GM20431 (cell line): ENCODE data around the gene GUK1.
"Not testable (repeated sequence)": the region's sequence is repeated elsewhere in the genome, so short reads cannot be mapped to it uniquely, and the experiment has no call there.

Source experiments
- in situ Hi-C: fragments of 300-500 bp; cut with MseI, MboI; formaldehyde crosslinking; loops from one replicate; pipeline ENCODE4 v1.15.0; 2020; ENCODE audit warnings: low sequenced_read_pairs; ENCODE audit not compliant: unreplicated experiment

GUK1 gene

DNA sequence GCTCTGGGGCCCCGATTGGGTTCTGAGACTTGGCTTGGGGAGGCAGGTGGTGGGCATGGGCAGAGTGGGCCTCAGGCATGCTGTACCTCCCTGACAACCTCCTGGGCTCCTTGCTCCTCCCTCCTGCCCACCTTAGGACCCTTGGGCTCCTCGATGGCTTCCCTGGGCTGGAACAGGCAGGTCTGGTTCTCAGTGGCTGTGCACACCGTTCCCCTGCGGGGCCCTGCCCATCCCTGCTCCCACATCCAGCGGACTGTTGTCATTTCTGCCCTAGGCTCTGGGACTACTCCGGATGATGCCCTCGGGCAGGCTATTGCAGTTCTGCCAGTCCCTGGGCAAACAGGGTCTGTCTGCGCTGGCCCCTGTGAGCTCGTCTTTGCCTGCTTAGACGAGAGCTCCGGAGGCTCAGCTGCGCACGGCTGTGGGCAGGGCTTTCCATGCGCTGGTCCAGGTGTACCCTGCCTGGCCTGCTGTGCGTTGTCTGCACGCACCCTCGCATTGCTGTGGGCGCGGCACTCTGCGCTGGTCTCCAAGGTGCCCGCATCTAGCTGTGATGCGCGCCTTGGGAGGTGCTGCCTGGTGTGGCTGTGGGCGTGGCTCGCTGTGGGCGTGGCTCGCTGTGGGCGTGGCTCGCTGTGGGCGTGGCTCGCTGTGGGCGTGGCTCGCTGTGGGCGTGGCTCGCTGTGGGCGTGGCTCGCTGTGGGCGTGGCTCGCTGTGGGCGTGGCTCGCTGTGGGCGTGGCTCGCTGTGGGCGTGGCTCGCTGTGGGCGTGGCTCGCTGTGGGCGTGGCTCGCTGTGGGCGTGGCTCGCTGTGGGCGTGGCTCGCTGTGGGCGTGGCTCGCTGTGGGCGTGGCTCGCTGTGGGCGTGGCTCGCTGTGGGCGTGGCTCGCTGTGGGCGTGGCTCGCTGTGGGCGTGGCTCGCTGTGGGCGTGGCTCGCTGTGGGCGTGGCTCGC, 33.7 kb downstream of the GUK1 start:
- in situ Hi-C loops, result not testable (repeated sequence)

DNA sequence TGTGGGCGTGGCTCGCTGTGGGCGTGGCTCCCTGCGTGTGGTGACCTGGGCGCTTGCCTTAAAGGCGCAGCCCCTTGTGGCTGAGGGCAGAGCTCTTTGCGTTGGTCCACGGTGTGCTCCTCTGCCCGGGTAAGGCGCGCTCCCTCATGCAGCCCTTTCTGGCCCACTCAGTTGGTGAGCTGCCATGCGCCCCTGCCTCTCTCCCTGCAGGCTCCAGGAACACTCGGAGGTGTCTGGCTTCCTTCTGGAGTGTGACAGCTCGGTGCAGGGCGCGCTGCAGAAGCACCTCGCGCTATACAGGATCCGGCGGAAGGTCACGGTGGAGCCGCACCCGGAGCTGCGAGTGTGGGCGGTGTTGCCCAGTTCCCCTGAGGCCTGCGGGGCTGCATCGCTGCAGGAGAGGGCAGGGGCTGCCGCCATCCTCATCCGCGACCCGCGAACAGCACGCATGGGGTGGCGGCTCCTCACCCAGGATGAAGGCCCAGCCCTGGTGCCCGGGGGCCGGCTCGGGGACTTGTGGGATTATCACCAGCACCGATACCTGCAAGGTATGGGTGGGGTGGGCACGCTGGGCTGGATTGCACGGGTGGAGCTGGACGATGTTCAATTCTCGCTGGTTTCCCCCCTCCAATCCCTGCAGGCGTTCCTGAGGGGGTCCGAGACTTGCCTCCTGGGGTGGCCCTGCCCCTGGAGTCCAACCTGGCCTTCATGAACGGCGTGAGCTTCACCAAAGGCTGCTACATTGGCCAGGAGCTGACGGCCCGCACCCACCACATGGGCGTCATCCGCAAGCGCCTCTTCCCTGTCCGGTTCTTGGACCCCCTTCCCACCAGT, 34.6 kb downstream of the GUK1 start:
- in situ Hi-C loops, result no loop called here

DNA sequence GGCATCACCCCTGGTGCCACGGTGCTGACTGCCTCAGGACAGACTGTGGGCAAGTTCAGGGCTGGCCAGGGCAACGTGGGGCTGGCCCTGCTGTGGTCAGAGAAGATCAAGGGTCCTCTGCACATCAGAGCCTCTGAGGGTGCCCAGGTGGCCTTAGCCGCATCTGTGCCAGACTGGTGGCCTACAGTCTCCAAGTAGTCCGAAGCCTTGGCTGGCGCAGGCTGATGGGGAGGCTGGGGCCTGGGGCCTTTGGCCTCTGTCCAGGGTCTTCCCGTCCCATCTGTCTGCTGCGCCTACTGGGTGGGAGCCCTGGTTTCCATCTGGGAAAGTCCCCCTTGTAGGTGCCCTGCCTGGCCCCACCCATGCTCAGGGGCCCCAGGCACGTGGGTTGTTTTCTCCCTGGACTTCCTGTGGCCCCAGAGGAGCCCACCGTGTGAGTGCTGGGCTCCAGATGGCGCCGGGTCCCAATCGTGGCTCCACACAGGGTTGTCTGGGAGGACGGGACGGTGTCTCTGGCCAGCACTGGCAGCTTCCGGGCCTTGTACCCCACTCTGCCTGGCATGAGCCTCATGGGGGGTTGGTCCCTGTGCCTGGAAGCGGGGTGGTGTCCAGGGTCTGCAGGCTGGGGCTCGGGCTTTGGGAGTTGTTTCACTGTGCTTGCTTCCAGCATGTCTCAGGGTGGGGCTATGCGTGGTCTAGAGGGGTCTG, 35.4 kb downstream of the GUK1 start:
- in situ Hi-C loops, result no loop called here

DNA sequence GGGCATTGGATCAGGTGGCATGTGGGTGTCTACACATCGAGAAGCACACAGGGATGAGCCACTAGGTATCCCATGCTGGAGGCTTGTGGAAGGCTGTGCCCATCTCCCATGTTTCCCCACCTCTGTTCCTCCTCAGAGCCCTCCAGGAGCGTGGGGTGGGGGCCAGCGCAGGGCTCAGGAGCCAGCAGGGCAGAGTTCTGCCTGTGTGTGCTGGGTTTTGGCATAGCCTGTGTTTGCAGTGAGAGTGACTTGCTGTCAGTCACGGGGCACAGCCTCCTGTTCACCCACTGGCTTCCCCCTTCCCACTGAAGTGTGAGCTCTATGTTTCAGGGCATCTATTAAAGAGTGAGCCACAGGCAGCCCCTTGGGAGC, 35.9 kb downstream of the GUK1 start:
- in situ Hi-C loops, result no loop called here

DNA sequence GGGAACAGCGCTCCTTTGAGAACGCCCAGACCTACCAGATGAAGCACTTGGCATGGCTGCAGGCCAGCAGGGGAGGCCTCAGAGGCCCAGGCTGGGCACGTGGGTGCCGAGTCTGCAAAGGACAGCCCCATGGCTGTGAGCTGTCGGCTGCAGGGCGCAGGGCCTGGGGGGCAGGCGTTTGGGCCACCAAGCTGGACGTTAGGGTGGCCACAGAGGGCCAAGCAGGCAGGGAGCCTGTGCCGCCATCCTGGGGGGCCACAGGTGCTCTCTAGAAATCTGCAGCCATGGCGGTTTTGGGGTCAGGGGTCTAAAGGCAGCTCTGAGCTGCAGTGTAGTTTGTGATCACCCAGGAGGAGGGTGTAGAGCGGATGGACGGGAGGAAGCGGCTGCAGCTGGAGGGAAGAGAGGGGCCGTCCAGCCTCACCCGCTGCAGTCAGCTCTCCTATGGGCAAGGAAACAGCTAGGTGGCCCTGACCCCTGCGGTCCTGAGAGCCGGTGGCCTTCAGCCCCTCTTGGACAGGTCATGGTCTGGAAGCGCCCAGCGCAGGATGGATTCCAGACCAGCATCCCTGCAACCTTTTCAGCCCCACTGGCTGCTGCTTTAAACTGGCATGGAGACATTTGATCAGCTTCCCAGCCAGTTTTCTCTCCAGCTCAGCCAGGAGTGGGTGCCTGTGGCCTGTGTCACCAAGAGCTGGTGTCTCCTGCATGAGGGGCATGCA, 36.5 kb downstream of the GUK1 start:
- in situ Hi-C loops, result no loop called here

DNA sequence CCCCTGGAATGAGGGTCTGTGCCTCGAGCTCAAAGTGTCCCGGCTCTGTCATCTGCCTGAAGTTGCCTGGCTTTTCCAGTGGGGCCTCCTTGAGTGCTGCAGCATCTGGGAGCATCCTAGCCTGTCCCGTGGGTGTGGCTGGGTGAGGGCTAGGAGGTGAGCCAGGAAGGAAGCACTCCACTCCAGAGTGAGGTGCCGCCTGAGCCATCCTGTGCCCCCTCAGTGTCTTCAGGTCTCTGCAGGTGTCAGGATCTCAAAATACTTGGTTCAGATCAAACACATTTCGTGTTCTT, 37.0 kb downstream of the GUK1 start:
- in situ Hi-C loops, result no loop called here

DNA sequence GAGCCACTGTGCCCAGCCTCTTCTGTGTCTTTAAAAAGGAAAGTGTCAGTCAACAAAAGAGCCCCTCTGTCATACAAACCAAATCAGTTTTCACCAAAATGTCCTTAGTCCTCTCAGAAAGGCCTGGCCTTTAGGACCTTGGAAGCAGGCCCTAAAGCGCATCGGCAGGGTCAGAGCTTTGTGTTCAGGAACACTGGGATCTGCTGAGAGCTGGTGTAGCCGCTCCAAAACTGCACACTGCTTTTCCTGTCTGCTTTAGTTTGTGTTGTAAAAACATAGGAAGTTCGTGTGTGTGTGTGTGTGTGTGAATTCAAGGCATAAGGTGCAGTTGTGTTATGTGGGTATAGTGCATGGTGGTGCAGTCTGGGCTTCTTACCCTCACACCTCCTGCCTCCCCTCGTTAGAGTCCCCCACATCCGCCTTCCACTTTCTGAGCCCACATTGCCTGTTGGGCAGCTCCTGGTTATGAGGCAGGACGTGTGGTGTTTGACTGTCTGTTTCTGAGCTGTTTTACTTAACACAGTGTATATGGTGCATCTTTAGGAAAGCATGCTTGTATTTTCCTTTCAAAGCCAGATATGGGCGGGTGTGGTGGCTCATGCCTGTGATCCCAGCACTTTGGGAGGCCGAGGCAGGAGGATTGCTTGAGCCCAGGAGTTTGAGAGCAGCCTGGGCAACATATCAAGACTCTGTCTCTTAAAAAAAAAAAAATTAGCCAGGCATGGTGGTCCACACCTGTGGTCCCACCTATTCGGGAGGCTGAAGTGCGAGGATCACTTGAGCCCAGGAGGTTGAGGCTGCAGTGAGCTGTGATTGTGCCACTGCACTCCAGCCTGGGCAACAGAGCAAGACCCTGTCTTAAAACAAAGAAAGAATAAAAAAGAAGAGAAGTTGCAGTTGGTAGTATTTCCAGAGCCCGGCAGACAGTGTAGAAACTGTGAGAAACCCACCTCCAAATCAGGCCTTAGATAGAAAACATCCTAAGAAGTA, 37.9 kb downstream of the GUK1 start:
- in situ Hi-C loops, result no loop called here

DNA sequence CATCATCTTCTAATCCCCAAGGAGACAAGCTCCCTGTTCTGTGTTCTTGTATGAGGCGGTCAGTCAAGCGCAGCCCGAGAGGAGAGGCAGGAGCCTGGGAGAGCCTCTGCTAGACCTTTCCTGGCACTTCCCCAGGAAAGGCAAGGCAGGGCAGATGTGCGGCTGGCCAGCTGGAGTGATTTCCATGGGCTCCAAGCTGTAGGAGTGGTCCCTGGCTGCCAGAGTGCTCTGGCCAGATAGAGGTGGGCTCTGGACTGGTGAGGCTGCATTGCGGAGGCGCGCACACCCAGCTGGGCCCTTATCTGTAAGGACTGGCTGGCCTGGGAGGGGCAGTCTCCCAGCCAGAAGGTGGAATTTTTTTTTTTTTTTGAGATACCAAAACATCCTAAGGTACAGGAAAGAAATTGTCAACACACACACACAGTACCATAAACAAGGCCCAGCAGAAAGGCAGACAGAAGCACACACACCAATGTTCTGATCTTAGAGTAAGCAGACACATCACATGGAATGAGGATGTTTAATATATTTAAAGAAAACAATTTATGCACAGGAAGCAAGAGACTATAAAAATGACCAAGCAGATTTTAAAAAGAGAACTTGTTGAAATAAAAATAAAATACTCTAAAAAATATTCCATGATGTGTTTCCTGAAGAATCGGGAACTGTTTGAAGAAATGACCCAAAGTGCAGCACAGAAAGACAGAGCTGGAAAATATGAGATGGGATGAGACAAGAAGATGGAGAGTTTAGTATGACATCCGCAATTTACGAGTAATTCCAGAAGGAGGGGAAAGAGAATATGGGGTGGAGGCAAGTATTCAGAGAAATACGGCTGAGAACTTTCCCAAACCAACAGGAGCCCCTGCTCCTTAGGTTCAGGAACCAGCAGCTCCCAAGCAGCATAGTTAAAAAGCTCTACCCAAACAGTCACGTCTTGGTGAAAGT, 38.9 kb downstream of the GUK1 start:
- in situ Hi-C loops, result no loop called here

DNA sequence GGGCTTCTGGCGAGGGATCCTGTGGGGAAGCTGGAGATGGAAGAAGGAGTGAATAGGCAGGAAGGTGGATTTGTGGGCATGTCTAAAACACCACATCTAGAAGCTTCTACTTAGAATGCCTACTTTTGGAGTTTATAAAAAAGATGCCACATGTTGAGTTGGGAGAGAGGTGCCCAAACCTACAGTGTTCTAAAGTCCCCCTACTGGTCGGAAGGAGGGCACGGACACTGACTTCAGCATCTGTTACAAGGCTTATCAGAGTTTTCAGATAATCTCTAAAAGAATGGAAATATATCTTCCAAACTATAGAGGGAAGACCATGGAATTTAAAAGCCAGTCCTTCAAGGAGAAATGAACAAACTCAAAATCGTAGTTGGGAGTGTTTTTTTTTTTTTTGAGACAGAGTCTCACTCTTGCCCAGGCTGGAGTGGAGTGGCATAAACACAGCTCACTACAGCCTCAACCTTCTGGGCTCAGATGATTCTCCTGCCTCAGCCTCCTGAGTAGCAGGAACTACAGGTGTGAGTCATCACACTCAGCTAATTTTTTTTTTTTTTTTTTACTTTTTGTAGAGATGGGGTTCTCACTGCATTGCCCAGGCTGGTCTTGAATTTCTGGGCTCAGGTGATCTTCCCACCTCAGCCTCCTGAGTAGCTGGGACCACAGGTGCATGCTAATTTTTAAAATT, 40.3 kb downstream of the GUK1 start:
- in situ Hi-C loops, result no loop called here

DNA sequence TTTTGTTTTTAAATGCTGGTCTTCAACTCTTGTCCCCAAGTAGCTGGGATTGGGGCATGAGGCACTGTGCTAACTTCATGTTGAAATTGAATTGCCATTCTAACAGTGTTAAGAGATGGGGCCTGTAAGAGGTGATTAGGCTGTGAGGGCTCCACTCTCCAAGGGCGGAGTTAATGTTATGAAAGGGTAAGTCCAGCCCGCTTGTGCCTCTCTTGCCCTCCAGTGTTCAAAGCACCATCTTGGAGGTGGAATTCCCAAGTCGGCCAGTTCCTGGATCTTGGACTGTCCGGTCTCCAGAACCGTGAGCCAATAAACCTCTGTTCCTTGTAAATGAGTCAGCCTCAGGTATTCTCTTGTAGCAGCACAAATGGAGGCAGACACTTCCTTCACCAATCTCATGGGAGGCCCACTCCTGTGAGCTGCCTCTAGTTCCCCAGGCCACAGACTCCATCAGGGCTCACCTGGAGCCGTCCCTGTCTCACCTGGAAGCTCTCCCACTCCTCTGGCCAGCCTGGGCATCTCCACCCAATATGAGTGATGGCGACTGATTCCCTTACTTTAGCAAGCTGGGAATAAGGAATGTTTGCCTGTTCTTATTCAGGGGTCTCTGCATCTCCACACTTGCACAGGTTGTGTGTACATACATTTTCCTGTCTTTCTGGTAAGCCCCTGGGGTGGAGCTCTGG, 41.0 kb downstream of the GUK1 start:
- in situ Hi-C loops, result no loop called here

DNA sequence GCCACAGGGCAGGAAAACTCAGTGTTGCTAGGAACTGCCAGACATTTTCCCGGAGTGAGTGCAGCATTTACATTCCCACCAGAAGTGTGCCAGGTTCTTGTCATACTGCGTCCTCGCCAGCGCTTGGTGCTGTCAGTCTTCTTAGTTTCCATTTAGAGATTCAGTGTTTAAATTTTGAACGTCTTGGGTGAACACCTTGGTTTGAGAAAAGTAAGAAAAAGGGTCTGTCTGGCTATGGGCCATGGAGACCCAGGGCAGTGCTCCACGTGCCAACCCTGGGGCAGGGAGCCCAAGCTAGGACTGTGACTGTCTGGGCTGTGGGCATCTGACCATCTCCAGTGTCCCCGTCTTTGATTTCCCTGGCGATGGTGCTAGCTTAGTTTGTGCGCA, 41.6 kb downstream of the GUK1 start:
- in situ Hi-C loops, result no loop called here

DNA sequence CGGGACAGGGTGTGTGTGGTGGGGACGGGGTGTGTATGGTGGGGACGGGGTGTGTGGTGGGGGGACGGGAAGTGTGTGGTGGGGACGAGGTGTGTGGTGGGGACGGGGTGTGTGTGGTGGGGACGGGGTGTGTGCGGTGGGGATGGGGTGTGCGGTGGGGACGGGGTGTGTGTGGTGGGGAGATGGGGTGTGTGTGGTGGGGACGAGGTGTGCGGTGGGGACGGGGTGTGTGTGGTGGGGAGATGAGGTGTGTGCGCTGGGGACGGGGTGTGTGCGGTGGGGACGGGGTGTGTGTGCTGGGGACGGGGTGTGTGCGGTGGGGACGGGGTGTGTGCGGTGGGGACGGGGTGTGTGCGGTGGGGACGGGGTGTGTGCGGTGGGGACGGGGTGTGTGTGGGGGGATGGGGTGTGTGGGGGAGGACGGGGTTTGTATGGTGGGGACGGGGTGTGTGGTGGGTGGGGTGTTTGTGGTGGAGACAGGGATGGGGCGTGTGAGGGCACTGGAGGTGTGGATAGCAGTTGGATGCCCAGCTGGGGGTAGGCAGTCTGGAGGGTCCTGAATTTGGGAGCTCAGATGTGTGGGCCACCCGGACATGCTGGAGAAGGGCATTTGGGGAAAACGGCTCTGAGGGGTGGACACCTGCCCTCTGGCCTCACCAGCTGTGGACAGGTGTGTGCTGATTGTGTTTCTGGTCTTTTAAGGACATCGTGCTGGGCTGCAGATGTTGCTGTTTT, 42.4 kb downstream of the GUK1 start:
- in situ Hi-C loops, result no loop called here

DNA sequence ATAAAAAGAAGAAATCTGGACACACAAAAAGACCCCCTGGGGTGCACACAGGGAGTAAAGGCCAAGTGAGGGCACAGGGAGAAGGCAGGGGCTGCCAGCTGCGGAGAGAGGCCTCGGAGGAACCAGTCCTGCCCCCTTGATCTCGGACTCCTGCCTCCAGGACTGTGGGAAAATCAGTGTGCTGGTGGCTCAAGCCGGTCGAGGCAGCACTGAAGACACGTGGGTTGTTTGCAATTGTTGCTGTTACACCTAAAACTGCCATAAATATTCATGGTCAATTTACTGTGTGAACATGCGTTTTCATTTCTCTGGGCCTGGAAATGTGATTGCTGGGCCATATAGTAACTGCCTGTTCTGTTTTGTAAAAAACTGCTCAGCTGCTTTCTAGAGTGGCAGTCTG, 44.1 kb downstream of the GUK1 start:
- in situ Hi-C loops, result no loop called here

DNA sequence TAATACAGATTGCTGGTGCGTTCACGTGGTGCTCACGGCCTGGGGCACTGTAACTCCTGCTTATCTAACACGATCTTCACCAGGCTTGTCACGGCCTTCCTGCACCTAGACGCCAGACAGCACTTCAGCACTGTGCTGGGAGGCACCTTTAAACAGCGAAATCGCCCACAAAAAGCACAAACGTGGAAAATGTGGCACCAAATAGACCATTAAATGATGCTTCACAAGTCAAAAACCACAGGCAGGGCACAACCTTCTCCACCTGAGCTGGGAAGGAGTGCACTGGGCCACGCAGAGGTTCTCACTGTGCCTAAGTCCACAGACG, 45.5 kb downstream of the GUK1 start:
- in situ Hi-C loops, result no loop called here

DNA sequence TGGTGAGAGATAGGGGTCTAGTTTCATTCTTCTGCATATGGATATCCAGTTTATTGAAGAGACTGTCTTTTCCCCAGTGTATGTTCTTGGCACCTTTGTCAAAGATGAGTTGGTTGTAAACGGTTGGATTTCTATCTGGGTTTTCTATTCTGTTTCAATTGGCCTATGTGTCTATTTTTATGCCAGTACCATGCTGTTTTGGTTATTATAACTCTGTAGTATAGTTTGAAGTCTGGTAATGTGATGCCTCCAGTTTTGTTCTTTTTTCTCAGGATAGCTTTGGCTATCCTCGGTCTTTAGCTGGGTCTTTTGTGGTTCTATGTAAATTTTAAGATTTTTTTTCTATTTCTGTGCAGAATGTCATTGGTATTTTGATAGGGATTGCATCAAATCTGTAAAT, 48.2 kb downstream of the GUK1 start:
- in situ Hi-C loops, result not testable (repeated sequence)

DNA sequence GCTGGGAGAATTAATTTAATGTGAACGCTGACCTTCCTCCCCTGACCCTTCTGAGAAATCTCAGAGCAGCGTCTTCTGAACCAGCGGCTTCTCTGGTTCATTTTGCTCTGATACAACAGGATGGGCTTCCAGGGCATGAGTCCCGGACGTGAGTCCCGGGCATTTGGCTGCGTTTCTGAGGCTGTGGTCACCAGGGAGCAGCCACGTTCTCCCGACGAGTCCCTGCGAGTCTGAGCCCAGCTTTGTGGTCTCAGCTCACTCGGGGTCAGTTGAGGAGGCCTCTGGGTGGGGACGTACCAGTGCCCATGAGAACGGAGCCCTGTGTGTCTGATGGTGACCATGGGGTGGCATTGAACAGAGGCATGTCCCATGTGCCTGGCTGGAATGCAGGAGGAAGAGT, 50.1 kb downstream of the GUK1 start:
- in situ Hi-C loops, result no loop called here
